Stimulated activated CD8-positive, alpha-beta memory T cell treated with anti-CD3 and anti-CD28 coated beads, Interleukin-7, amount 100 ng/mL, for 1 hour (primary cell): ENCODE measurements around the gene CIITA.

ENCODE experiments used
- DNase-seq, 2 donors: peaks; one replicate each; pipeline ENCODE4 v3.0.0-alpha.2; 2020; ENCODE audit warnings: low read depth in 2 of 2

CIITA gene

DNA sequence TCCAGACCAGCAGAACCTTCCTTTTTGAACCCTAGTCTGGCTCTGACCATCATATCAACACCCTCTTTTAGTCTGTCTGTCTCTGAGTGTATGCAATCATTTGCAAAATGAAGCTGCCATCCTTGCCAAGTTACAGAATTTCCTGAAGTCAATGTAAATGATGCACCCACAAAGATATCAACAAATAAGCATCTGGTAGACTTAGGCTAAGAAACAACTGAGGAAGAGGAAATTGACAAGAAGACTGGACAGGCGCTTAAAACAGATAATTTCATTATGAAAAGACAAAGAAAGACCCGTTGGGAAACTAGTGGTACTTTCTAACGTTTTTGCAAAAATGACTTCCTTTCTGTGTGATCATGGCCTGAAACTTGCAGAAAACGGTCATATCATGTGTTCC, 24.7 kb upstream of the CIITA start:
- DNase-seq: no peak

DNA sequence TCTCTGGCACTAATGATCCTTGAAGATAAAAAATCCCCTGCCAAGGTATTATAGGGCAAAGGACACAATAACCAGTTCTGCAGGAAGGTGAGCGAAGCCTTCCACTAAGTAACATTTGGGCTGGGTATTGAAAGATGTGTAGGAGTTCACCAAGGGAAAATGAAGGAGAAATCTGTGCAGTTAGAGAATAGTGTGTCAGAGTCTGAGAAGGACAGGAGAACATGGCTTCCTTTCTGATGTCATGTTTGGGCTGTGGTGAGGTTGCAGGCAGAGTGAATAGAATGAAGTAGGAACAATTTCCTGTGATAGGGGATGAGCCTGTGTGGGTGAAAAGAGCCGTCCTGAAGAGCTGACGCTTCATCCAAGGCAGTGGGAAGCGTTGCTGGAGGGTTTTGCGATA, 24.1 kb upstream of the CIITA start:
- DNase-seq: no peak

DNA sequence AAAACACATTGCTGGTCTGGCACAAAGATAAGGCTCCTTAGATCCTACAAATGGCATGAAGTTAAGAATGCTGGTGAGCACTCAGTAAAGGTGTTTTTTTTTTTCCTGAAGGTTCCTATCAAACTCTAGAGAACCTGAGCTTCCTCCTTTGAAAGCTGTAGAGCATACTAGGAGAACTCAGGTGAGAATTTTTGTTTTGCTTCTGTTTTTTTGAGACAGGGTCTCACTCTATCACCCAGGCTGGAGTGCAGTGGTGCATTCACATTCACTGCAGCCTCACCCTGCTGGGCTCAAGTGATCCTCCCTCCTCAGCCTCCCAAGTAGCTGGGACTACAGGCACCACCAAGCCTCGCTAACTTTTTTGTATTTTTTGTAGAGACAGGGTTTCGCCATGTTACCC, 21.0 kb upstream of the CIITA start:
- no peak for DNase-seq

DNA sequence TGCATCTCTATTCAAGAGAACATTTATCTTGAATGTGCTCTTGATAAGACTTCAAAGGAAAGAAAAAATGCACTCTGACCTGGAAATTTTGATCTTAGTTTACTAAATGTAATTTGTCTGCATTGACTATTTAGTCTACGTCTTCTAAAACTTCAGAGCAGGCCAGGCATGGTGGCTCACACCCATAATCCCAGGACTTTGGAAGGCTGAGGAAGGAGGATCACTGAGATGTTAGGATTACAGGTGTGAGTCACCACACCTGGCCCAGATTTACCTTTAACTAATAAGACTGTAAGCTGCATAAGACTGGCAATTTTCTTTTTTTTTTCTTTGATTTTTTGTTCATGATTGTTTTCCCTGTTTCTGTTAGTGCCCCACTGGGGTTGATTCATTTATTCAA, 18.8 kb upstream of the CIITA start:
- DNase-seq: no peak

DNA sequence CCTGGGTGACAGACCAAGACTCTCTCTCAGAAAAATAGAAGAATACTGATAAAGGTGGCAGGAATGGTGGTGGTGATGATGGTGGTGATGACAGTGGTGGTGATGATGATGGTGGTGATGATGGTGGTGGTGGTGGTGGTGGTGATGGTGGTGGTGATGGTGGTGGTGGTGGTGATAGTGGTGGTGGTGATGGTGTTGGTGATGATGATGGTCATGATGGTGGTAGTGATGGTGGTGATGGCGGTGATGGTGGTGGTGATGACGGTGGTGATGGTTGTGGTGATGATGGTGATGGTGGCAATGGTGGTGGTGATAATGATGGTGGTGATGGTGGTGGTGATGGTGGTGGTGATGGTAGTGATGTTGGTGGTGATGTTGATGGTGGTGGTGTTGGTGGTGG, 18.0 kb upstream of the CIITA start:
- DNase-seq: no peak

DNA sequence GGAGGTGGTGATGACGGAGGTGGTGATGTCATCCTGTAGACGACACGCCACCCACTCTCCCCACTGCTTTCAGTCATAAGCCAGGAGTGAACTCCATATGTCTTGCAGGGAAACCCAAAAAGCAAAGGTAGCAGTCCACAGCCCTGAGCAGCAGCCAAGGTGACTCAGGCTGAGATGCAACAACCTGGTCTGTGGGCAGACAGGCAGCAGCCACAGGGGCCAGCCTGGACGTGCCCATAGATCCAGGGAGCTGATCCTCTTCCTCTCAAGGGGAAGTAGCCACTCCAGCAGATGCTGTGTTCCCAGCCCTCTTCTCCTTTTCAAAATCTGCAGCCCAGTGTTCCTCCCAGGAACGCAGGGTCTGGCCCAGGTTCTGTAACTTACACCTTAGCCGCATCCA, 17.3 kb upstream of the CIITA start:
- no peak for DNase-seq

DNA sequence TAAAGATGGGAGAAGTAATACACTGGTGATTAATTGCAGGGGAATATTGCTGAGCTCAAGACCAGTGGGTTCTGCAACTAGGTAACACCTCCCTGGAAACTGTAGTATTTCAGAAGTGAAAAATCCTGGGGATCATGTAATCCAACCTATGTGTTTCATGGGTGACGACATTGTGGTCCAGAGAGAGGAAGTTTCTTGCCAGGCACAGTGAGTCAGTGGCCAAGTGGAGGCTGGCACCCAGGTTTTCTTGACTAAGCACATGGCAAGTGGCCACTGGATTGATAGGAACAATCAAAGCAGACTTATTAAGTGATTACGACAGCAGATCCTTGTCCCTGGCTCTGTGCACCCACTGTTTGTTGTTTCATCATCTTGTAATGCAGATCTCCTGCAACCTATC, 14.6 kb upstream of the CIITA start:
- no peak for DNase-seq

DNA sequence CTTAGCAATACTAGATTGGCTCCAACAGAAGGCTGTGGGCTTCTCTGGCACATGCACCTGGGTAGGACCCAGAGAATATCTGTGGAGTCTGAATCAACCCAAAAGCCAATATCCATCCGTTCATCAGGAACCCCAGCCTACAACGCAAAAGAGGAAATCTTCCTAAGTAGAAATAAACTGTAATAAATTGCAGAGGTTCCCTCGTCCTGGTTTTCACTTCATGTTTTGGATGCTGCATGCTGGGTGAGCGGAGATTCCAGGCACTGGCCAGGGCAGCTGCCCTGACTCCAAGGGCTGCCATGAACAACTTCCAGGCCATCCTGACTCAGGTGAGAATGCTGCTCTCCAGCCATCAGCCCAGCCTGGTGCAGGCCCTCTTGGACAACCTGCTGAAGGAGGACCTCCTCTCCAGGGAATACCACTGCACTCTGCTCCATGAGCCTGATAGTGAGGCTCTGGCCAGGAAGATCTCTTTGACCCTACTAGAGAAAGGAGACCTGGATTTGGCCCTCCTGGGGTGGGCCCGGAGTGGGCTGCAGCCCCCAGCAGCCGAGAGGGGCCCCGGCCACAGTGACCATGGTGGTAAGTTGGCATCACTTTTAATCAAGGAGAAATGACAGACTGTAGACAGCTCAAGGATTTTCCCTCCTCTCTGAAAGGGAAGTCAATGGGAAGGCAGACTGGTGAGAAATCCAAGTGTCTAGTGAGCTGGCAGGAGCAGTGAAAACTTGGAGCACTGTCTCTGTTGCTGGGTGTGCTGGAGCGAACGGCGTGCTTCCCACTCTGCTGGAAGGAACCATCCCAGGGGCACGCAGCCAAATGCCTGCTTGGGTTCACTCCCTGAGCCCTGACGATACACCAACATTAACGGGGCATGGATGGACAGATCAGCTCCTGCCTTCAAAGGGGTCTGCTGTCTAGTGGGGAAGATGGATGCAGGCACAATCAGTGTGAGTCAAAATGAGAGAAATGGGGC, 10.7 kb upstream of the CIITA start:
- DNase-seq: no peak

DNA sequence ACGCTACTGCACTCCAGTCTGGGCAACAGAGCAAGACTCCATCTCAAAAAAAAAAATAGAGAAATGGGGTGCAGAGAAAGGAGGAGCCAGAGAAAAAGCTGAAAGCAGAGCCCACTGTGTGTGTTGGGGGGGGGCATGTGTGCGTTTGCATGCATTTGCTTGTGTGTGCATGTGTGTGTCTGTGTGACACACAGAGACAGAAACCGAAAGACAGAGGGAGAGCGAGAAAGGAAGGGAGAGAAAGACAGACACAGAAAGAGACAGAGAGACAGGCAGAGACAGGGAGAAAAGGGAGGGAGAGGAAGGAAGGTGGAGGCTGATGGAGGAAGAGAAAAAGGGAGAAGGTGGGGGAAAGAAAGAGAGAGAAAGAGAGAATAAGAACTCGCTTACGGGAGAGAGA, 9.8 kb upstream of the CIITA start:
- no peak for DNase-seq

DNA sequence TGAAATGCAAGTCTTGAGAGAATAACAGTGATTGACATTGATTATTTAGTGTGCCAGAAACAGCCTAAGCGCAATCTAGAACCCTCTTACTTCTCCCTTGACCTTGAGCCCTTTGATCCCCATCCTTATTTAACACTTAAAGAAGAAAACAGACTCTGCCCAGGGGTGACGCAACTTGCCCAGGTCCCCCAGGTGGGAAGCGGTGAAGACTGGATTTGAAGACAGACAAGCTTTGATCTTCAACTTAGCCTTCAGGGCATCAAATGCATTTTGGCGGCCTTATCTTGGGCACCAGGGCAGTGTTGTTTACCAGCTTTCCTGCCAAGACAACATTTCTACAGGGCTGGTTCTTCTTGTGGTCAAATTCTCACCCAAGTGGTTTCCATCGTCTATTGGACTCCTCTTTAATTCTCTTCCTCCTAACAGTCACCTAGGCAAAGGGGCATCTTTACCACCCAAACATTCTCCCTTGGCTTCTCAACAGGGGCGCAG, 8.9 kb upstream of the CIITA start:
- DNase-seq: no peak

DNA sequence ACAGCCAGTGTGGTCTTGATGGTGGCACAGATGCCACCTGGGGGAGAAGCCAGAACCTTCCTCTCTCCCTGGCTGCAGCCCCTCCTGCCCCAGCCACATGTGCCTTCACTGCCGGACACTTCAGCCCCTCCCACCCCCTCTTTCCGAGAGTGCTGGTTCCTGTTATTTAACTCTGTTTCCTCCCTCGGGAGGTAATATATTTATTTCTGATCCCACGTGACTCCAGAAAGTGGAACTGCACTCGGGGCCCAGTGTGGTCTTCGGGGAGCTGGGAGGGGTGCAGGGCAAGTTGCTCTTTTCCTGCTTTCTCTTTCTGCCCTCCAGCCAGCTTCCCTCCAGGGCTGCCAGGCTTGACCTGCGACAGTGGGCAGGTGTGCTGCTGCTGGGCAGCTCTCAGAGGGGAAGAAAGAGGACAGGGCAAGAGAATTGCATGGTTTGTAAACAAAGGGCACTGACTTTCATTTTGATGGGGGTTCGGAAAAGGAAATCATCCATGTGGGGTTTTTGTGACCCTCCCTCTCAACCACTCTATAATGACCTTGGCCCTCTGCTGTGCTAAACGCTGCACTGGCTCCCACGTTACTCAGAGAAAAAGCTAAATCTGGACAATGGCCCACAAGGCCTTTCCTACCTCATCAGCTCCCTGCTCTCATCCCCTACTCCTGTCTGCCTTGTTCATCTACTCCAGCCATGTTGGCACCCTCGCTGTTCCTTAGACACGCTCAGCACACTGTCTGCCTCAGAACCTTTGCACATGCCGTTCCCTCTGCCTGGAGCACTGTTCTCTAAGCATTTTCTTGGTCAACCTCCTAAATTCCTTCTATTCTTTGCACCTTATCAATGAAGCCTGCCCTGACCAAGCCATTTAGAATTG, 8.2 kb upstream of the CIITA start:
- no peak for DNase-seq

DNA sequence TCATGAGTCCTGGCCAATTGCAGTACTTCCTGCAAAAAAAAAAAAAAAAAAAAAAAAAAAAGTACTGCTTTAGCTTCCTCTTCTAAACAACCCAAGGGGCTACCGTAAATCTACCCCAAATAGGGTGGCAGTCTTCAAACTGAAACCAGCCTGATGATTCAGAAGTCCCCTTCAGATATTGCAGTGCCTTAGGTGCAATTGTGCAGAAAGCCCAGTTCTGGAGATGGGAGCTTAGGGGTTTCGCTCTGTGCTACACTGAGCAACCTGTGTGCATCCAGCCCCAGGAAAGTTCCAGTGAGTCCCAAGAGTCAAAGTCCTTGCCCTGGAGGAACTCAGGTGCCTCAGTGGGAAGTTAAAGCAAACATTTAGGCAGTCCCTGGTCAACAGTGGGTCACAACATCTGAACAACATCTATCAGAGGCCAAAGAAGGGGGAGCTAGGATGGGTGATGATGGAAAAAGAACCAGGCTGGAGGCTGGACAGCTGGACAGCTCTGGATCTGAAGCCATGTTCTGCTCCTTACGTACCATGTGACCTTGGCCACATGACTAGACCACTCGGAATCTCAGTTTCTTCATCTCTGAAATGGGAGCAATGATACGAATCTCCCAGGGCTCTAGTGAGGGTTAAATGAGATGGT, 6.7 kb upstream of the CIITA start:
- no peak for DNase-seq

DNA sequence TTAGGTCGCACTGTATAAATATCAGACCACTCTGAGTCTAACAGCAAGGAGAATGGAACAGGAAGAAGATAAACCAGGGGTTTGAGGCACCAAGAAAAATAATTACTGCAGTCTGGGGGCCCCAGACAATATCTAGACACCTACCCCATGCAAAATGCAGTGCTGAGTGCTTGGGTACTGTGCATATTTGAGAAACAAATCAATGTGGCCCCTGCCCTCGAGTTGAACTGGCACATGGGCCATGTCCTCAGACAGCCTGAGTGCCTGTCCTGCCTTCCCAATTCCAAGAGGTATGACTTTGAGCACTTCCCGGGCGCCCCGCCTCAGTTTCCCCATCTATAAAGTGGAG, 6.2 kb upstream of the CIITA start:
- no peak for DNase-seq

DNA sequence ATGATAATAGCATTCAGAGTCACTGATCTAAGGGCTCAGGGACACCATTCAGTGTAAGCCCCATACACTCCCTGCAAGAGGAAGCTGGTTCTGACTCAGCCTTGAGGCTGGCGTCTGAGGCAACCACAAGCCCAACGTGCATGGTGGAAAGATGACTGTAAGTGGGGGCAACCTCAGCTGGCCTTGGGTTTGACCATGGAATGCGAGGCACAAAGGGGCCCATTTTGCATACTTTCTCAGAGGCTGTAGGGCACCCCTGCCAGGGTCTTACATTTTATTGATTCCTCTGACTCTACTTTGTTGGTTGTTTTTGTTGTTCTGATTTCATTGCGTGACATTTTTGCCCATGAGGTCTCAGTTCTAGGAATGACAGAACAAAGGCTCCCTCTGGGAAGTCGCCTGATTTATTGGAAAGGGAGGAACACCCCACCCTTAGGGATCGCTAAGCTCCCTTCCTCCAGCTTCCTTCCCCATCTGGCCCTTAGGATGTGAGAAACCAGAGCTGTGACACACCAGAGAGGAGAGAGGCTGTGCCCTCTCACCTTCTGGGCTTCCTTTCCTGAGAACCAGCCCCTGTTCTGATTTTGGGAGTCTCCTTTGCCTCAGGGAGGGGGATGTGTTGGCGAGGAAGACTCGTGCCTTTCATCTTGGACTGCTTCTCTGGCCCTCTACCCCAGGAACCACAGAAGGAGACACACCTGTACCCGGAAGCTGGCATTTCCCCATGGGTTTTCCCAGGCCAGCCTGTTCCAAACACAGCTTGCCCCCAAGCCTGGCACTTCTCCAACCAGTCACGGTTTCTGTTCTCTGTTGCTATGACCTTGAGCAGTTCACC, 5.6 kb upstream of the CIITA start:
- DNase-seq: no peak

DNA sequence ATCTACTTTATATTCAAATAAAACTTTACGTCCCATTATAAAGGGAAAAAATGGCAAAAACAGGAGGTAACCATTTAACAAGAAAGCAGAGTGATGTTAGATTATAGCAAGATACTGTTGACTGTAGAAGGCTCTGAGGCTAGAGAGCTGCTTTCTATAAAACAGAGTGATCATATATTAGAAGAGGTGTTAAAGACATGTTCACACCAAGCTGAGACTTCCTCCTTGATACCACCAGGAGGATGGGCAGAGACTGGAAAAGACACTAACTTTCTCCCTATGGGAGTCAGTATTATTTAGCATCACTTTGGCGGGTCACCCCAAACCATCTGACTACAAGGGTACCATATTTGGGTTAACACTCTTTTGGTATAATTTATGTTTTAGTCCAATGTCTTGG, 687 bp upstream of the CIITA start:
- no peak for DNase-seq

DNA sequence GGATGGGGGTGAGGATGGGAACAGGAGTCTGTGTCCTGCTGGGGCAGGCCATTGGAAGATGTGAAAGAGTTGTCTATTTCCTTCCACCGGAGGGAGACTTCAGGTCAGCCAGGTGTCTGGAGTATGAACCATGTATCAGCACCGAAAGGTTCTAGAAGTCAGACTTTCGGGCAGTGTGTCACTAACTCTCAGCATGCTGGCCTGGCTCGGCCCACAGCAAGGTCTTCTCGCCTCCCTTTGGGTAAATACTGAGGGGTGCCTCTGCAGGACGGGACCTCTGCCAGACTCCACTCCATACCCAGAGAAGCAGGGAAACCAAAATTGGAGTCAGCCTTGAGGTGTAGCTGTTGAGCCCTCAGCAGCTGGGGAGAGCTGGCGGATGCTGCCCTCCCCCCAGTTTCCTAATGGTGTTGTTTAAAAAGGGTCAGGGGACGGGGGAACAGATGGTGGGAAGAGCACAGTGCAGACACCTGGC, 507 bp downstream of the CIITA start:
- DNase-seq: no peak

DNA sequence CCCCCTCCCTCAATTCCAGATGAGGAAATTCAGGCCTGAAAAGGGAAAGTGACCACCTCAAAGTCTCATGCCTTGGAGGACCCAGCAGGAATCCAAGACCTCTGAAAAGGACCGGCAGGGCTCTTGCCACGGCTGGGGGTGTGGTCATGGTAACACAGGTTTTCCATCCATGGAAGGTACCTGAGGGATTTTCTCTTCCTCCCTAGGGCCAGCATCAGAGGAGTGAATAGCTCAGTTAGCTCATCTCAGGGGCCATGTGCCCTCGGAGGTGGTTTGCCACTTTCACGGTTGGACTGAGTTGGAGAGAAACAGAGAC, 1.3 kb downstream of the CIITA start:
- no peak for DNase-seq

DNA sequence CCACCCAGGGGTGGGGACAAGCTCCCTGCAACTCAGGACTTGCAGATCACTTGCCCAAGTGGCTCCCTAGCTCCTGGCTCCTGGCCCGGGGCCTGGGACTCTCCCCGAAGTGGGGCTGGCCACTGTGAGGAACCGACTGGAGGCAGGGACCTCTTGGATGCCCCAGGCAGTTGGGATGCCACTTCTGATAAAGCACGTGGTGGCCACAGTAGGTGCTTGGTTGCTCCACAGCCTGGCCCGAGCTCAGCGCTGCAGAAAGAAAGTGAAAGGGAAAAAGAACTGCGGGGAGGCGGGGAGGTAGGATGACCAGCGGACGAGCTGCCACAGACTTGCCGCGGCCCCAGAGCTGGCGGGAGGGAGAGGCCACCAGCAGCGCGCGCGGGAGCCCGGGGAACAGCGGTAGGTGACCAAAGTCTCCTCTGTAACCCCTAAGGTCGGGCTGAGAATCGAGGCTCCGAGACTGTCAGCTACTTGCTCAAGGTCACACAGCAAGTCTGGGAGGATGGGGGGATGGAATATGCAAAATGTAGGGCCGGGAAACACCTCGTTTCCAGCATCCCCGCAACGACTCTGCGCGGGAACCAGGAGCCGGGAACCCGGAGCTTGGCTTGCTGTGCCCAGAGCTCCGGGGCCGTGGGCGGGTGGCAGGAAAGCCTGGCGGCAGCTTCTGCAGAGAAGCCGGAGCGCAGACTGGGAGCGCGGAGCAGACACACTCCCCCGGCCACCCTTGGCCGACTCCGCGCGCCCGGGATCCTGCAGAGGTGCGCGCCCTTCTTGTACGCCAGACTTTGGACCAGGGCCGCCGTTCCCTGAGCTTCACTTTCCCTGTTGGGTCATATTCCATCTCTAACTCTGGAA, 1.9 kb downstream of the CIITA start:
- no peak for DNase-seq

DNA sequence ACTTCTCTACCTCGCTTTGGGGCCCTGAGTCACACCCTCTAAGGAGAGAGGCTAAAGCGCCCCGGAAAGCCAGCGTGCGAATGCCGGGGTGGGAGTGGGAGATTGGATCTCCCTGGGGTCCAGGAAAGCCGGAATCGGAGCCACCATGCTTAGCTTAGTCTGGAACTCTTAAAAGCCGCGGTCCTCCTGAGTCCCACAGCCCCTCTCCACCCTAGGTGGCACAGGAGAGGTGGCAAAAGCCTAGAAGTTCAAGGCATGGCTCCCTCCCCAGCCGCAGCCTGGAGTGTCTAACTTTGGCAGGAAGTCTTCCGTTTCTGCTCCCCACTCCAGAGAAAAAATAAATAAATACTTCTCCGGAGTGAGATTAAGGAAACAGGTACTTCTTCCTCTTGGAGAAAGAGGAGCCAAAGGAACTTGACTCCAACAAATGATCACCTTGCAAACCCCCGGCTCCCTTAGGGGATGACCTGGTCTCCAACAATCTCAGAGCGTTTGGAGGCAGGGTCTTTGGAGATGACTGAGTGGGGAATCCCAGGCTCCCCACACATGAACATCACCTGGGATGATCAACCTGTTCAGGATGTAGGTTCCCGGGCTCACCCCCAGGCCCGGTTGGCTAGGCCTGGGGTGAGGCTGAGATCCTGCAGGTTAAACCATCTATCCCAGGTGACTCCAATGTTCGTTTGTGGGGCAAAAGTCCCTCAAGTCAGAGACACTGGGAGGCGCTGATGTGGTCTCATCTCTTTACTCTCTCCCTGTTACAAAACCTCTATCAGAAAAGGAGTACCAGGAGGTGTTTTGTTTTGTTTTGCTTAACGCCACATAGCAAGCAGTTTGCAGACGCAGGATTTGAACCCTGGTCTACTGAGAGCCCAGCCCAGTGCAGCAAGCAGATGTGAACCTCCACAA, 2.9 kb downstream of the CIITA start:
- DNase-seq: no peak
